ENCODE data around the gene ITPR1.

Gene ITPR1

DNA sequence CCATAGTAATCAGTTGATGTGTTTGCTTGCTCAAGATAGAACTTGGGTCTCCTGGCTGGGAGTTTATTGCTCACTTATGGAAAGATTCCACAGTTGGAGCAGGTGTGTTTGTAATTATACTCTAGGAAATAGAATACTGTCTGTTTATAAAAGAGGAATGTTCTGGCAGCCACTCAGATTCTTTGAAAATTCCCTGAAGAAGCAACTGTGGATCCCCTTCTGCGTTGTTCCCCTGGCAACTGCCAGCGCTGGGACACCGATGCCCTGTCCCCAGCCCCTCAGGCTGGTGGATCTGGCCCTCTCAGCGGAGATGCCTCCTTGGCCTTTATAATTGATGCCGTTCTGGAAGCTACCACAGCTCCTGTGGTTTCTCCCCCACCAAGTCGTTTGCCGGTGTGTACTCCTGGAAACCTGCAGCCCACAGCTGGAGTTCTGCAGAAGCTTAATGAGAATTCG, 225.9 kb downstream of the ITPR1 start:
- no peak for DNase-seq (ENCODE audit: low read depth, low spot score)

DNA sequence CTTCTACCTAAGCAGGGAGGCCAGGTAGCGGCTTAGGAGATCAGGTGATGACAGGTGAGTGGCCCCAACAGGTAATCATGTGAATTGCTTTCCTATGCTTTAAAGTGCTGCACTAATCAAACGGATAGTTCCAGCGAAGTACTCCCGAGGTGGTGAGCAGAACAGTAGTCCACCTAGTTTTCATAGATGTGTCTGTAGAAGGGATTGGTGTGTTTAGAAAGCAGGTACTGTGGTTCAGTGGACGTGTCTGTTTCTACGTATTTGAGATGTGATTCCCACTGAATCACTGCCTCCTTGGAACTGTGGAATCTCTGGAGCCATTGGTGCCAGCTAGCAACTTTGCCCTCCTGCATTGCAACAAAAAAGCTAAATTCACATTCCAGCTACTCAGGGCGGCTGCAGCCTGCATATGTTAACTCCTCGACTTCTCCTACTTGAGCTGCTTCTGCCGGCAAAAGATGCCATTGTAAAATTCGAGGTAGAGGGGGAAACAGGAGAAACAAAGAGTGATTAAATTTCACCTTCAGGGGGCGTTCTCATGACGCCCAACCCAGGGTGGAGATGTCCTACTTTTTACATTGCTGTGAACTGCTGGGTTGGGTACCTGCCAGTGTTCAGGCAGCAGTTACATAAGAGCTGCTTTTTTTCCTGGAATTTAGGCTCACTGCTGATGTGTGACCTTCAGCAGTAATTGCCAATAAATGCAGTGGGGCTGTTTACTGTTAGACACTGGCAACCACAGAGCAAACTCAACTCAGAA, 227.3 kb downstream of the ITPR1 start:
- DNase-seq (ENCODE audit: low read depth, low spot score), result no peak

- no peak for DNase-seq (ENCODE audit: low read depth, low spot score)
Measured at GRCh38 chr3:4721511-4721911, 228.4 kb downstream of the ITPR1 start.

DNA sequence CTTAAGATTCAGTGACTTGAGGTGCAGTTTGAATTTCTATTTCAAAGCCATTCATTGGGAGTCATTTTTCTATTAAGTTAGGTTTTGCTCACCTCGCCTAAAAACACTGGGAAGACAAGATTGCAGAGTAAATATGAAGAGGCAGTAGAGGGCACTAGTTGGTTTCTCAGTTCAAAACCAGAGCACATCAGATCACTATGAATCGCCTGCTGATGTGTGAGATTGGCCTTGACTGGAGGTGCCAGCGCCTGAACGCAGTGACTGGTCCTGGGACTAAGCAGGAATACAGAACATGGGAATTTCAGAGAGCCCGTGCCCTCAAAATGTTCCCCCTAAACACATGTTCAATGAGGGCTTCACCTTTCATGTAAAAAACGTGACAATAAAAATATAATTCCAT, 229.0 kb downstream of the ITPR1 start:
- DNase-seq (ENCODE audit: low read depth, low spot score), result no peak

DNA sequence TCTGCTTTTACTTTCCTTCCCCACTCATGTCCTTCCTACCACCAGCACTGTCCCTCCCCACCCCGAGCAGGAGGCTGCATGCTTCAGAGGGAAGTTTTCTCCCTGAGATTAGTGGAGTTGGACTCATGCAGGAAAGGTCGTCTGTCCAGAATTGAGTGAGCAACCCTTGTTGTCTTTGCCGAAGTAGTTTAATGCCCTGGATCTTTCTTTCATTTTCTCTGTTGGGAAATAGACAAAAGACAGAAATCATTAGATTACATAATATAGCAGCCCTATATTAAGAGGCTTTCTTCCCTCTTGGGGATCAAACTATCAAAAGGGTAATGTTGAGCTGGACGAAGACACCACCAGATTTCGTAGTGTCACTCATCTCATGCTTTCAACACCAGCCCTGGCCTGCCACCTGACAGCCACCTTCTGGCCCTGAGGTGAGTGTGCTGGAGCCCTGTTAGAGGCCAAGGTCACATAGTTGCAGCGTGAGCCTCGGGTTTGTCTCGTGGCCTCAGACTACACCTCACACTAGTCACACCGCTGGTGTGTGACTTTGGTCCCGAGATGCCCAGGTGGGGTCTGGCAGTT, 231.0 kb downstream of the ITPR1 start:
- no peak for DNase-seq (ENCODE audit: low read depth, low spot score)

GRCh38 chr3:4726549-4726948, 233.4 kb downstream of the ITPR1 start:
- DNase-seq (ENCODE audit: low read depth, low spot score), result no peak

- no peak for DNase-seq (ENCODE audit: low read depth, low spot score)
Measured at GRCh38 chr3:4729061-4729973, 236.2 kb downstream of the ITPR1 start.

GRCh38 chr3:4730719-4731118, 237.6 kb downstream of the ITPR1 start:
- no peak for DNase-seq (ENCODE audit: low read depth, low spot score)

- DNase-seq (ENCODE audit: low read depth, low spot score), result no peak
Measured at GRCh38 chr3:4731543-4732111, 238.5 kb downstream of the ITPR1 start.

- no peak for DNase-seq (ENCODE audit: low read depth, low spot score)
Measured at GRCh38 chr3:4732925-4733324, 239.8 kb downstream of the ITPR1 start.

DNA sequence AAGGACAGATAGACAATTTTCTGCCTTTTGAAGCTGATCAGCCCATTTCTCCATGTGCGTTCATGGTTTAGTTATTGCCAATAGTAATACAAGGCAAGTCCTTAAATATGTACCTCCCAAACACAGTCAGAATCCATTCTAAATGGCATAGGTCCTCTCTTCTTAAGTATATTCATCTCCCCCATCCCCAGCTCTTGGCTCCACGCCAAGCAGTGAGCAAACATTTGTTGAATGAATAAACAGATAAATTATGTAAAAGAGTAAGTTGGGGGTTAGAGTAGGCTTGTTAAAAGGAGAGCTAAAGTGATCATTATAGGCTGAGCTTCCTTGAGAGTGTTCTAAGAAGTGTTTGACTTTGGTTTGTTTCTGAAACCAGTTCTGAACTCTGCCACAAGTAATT, 241.3 kb downstream of the ITPR1 start:
- DNase-seq (ENCODE audit: low read depth, low spot score), result no peak

- no peak for DNase-seq (ENCODE audit: low read depth, low spot score)
Measured at GRCh38 chr3:4735243-4735642, 242.1 kb downstream of the ITPR1 start.

GRCh38 chr3:4736284-4736861, 243.2 kb downstream of the ITPR1 start:
- no peak for DNase-seq (ENCODE audit: low read depth, low spot score)

DNA sequence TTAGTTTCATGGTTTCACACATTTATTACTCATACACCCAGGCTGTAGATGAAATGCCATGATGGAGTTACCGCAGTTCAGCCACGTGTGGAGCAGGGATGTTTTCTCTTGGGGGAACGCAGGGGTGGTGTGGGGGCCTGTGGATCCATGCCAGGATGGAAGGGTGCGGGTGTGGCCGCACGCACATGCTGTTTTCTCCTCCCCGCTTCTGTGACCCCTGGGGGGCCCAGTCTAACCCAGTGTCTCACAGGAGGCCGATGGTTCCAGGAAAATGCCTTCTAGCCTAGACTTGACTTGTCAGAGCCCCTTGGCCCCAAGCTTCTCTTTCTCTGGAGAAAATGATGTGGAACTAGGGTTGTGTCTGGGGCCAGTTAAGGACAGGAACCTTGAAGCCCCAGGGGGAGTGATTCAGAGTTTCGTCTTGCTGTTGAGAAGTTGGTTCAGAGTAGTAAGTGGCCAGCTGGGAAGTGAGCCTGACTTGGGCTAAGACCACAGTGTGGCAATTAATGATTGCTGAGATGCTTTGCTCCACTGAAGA, 245.7 kb downstream of the ITPR1 start:
- DNase-seq (ENCODE audit: low read depth, low spot score), result no peak

DNA sequence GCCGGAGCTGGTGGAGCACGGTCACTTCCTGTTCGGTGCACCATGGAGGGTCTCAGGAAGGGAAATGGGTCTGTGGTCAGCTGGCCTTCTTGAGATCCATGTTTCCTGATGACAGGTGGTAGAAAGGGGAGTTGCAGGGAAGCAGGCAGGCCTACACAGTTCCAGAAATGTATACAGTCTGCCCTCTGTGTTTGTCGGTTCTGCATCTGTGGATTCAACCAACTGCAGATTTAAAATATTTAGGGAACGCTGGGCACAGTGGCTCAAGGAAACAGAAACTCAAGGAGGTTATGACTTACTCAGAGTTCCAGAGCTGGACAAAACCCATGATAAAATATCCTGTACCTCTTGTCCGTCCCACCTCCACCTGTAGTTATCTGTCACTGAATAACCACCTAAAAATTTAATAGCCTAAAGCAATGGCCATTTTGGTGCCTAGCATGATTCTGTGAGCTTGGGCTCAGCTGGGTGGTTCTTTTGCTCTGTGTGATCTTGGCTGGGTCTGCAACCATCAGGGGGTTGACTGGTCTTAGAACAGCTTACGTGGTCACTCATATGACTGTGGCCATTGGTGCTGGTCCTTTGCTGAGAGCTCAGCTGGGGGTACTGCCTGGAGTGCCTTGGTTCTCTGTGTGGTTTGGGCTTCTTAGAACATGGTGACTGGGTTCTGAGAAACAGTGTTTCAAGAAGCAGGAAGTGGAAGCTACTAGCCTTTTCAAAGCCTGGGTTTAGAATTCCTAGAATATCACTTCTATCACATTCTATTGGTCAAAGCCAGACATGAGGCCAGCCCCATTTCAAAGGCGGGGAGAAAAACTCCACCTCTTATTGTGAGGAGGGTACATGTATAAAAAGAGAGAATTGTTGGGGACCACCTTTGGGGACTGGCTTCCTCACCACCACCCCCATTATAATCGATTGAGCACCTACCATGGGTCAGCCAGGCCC, 246.4 kb downstream of the ITPR1 start:
- no peak for DNase-seq (ENCODE audit: low read depth, low spot score)

DNA sequence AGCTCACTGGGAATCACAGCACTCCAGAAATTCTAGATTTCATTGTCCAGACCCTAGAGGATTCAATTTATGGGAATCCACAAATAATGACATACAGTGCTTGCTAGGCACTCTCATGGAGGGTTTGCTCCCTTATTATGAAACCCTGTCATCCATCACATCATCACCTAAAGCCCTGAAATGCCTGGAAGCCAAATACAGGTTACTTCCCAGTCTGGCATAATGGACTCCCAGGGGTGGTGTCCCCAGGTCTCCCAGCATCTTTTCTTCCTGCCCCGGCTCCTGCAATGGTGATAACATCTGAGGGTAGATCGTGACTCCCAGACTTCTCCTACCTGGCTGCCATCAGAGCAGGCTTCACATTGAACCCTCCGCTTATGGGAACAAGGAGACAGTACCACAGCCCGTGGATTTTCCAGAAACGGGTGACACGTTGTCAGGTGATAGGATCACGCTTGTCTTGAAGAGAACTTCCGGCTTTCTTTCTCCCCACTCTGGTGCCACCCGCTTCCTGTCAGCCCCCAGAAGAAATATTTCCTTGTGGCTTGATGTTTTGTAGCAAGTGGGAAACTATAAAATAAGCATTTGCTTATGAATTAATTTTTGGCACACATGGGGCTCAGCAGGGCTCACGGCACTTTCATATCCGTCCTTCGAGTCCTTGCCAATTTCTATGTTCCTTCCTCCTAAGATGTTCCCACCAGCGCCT, 247.4 kb downstream of the ITPR1 start:
- DNase-seq (ENCODE audit: low read depth, low spot score), result no peak

GRCh38 chr3:4741106-4741403, 247.9 kb downstream of the ITPR1 start:
- no peak for DNase-seq (ENCODE audit: low read depth, low spot score)

DNA sequence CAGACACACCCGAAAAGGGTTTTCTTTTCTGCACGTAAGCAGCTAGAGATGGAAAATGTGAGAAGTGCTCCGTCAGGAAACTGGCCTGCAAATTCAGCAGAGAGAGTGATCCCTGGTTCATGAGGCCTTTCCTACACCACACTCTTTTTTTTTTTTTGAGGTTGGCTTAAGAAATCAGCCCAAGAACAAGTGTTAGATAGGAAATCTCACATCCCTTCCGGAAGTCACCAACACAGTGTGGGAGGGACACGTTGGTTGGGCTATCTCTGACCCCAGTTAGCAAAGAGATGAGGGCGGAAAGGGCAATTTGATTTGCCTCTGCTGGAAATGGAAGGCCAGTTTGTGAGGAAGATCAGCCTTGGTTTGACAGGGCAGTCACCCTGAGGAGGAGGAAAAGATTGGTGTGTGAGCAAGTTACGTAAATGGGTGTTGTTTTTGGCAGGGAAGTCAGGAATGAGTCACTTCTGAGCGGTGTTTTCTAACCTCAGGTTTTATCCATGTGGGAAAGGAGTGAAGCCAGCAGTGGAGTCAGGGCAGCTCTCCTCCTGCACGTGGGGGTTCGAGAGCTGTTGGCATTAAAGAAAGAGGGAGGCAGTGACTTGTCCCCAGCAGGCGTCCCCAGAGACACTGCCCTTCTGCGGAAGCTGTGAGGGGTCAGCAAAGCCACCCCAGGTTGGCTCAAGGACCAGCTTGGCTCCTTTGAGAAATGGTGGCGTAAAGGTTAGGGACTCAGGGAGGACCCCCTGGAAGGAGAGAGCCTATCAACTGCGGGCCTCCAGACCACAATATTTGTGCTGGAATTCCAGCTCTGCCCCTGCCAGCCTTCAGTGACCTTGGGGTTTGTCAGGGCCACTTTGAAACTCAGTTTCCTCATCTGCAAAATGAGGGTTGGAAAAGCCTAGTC, 248.5 kb downstream of the ITPR1 start:
- no peak for DNase-seq (ENCODE audit: low read depth, low spot score)

DNA sequence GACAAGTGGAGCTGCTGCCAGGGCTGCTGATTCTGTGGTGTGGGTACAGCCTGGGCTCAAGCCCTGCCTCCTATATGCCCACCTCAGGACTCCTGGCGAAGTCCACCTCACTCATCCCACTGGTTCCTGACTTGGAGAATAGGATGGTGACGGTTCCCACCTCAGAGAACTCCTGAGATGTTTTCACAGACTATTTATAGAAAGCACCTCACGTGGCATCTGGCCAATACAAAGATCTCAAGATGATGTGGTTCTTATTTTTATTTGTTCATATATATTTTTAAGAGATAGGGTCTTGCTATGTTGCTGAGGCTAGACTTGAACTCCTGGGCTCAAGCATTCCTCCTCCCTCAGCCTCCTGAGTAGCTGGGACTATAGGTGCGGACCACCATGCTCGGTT, 249.2 kb downstream of the ITPR1 start:
- DNase-seq (ENCODE audit: low read depth, low spot score), result no peak
